A673 (cell line): ENCODE data around the gene TCTN1. TPM values are rescaled to one million over a fixed set of nuclear protein-coding genes. Genes with fewer than 3 reads are reported as not detected.

Source experiments
- BruUV-seq: library from RNA; stranded (reverse); fragments of 400-500 nt; replicated peaks from 2 replicates; lab custom pipeline; 2021; lab: Mats Ljungman, UMichigan
- CTCF ChIA-PET: fragments of 300-600 bp; sonication (Branson Sonifier 250); formaldehyde crosslinking; loops from one replicate; lab custom pipeline; 2022; ENCODE audit warnings: antibody characterized with exemption; lab: Charles Lee
- POLR2A ChIA-PET: fragments of 300-600 bp; sonication (Branson Sonifier 250); formaldehyde crosslinking; loops from one replicate; lab custom pipeline; 2022; ENCODE audit warnings: antibody characterized with exemption; ENCODE audit not compliant: low non-redundant PET; lab: Charles Lee
- DNase-seq: peaks from one replicate; pipeline ENCODE4 v3.0.0-alpha.2; 2015; ENCODE audit warnings: low spot score
- H3K27ac ChIP-seq: fragments of 200-600 bp; sonication (generic); 2 replicates; pipeline ENCODE4 v1.5.1; 2016; ENCODE audit warnings: mixed run types, low read depth, mild to moderate bottlenecking, mixed read lengths, antibody characterized with exemption, low read length; ENCODE audit not compliant: poor library complexity, severe bottlenecking
- H3K27me3 ChIP-seq: fragments of 200-600 bp; sonication (generic); replicated peaks from 2 replicates; pipeline ENCODE4 v1.6.1; 2017; ENCODE audit warnings: mixed run types, low read depth, mild to moderate bottlenecking, mixed read lengths, antibody characterized with exemption, low read length; ENCODE audit not compliant: insufficient read depth, poor library complexity
- H3K36me3 ChIP-seq: fragments of 200-600 bp; sonication (generic); 2 replicates; pipeline ENCODE4 v1.6.1; 2016; ENCODE audit warnings: mixed run types, mild to moderate bottlenecking, mixed read lengths, antibody characterized with exemption, low read length; ENCODE audit not compliant: insufficient read depth, poor library complexity, severe bottlenecking
- H3K4me1 ChIP-seq: fragments of 200-600 bp; sonication (generic); 2 replicates; pipeline ENCODE4 v1.6.1; 2017; ENCODE audit warnings: mixed run types, mild to moderate bottlenecking, mixed read lengths, antibody characterized with exemption, low read length; ENCODE audit not compliant: insufficient read depth, poor library complexity, severe bottlenecking
- H3K4me3 ChIP-seq: fragments of 200-600 bp; sonication (generic); 2 replicates; pipeline ENCODE4 v1.5.1; 2016; ENCODE audit warnings: low read depth, mixed run types, mild to moderate bottlenecking, mixed read lengths, low read length; ENCODE audit not compliant: poor library complexity, severe bottlenecking
- H3K9me3 ChIP-seq: fragments of 200-600 bp; sonication (generic); 2 replicates; pipeline ENCODE4 v1.6.1; 2016; ENCODE audit warnings: mixed run types, low read depth, mild to moderate bottlenecking, mixed read lengths, antibody characterized with exemption, low read length; ENCODE audit not compliant: poor library complexity, severe bottlenecking
- CTCF ChIP-seq: fragments of 300-800, 200-600 bp; sonication (generic); conservative IDR thresholded peaks from 2 replicates; pipeline ENCODE4 v1.5.1; 2017; ENCODE audit warnings: low read depth, mild to moderate bottlenecking, antibody characterized with exemption, low read length, moderate library complexity, mixed read lengths
- EZH2 ChIP-seq: fragments of 200-600 bp; sonication (generic); IDR thresholded peaks from 2 replicates; pipeline ENCODE4 v1.6.1; 2017; ENCODE audit warnings: borderline replicate concordance, low read depth, mild to moderate bottlenecking, mixed read lengths, antibody characterized with exemption, low read length; ENCODE audit not compliant: poor library complexity, severe bottlenecking
- intact Hi-C: fragments of 100-400 bp; cut with micrococcal nuclease; formaldehyde crosslinking; loops from one replicate; pipeline ENCODE4 v1.10.0; 2022; ENCODE audit not compliant: unreplicated experiment
- total RNA-seq: library from RNA; stranded (reverse); gene quantifications from 2 replicates; pipeline ENCODE4 v1.2.3, GENCODE V29; 2021

Gene TCTN1
- total RNA-seq, 1 experiment from 2014 or later: 38.8 TPM

GRCh38 chr12:110637869-110638441, 24.0 kb downstream of the TCTN1 start:
- CTCF ChIA-PET: no interaction called here
- no peak overlapping the region for H3K4me3 ChIP-seq
- BruUV-seq: no TSS peak
- no peaks in the 10 kb centered on the region for H3K36me3 ChIP-seq
- intact Hi-C loops: no loop called here
- H3K27ac ChIP-seq: no peak overlapping the region
- peaks cover 54% of the 10 kb centered on the region for H3K4me1 ChIP-seq
- H3K27me3 ChIP-seq: no peaks in the 10 kb centered on the region
- TF ChIP-seq CTCF (no peak), EZH2 (no peak)
- DNase-seq: no peak
- POLR2A ChIA-PET: no interaction called here
- H3K9me3 ChIP-seq: no peaks in the 10 kb centered on the region

GRCh38 chr12:110638796-110639195, 24.9 kb downstream of the TCTN1 start:
- BruUV-seq: no TSS peak
- H3K4me1 ChIP-seq: peaks cover 54% of the 10 kb centered on the region
- H3K4me3 ChIP-seq: no peak overlapping the region
- no peaks in the 10 kb centered on the region for H3K9me3 ChIP-seq
- intact Hi-C loops: no loop called here
- no peaks in the 10 kb centered on the region for H3K36me3 ChIP-seq
- H3K27ac ChIP-seq: no peak overlapping the region
- H3K27me3 ChIP-seq: no peaks in the 10 kb centered on the region
- ChIA-PET POLR2A (no interaction called here), CTCF (no interaction called here)
- no peak for TF ChIP-seq EZH2
- TF ChIP-seq CTCF: no peak
- no peak for DNase-seq

- no TSS peak for BruUV-seq
- no peaks in the 10 kb centered on the region for H3K27me3 ChIP-seq
- no peaks in the 10 kb centered on the region for H3K9me3 ChIP-seq
- no peak overlapping the region for H3K4me3 ChIP-seq
- POLR2A ChIA-PET: no interaction called here
- TF ChIP-seq EZH2 (no peak), CTCF (no peak)
- H3K4me1 ChIP-seq: peaks cover 46% of the 10 kb centered on the region
- H3K36me3 ChIP-seq: no peaks in the 10 kb centered on the region
- no peak overlapping the region for H3K27ac ChIP-seq
- peak; percentile 31 for DNase-seq
- intact Hi-C loops: no loop called here
- CTCF ChIA-PET: no interaction called here
These were observed 25.6 kb downstream of the TCTN1 start for GRCh38 chr12:110639336-110640141.
